GM18867 (cell line): Measurements from ENCODE around the gene LDLRAD4.

Source experiments
- ATAC-seq: cut with Tn5 transposase; IDR thresholded peaks from one replicate; pipeline ENCODE4 v1.9.1; 2021; ENCODE audit warnings: mild to moderate bottlenecking, moderate library complexity; ENCODE audit not compliant: unreplicated experiment

Gene LDLRAD4

GRCh38 chr18:13496691-13497281, 278.2 kb downstream of the LDLRAD4 start:
- no peak for ATAC-seq

- ATAC-seq: no peak
Measured at GRCh38 chr18:13499803-13500202, 281.2 kb downstream of the LDLRAD4 start.

- ATAC-seq: no peak
Measured at GRCh38 chr18:13500227-13500865, 281.8 kb downstream of the LDLRAD4 start.

- no peak for ATAC-seq
Measured at GRCh38 chr18:13500869-13501542, 282.4 kb downstream of the LDLRAD4 start.

- ATAC-seq: no peak
Measured at GRCh38 chr18:13501543-13501887, 283.0 kb downstream of the LDLRAD4 start.

GRCh38 chr18:13501891-13502290, 283.3 kb downstream of the LDLRAD4 start:
- ATAC-seq: peak; percentile 99

GRCh38 chr18:13502585-13502984, 284.0 kb downstream of the LDLRAD4 start:
- ATAC-seq: no peak

GRCh38 chr18:13503836-13504235, 285.3 kb downstream of the LDLRAD4 start:
- ATAC-seq: no peak

GRCh38 chr18:13505780-13506345, 287.3 kb downstream of the LDLRAD4 start:
- no peak for ATAC-seq

GRCh38 chr18:13510594-13510993, 292.0 kb downstream of the LDLRAD4 start:
- ATAC-seq: no peak

GRCh38 chr18:13511961-13512577, 293.5 kb downstream of the LDLRAD4 start:
- no peak for ATAC-seq

GRCh38 chr18:13513021-13513420, 294.5 kb downstream of the LDLRAD4 start:
- ATAC-seq: no peak

- no peak for ATAC-seq
Measured at GRCh38 chr18:13513481-13513880, 294.9 kb downstream of the LDLRAD4 start.

GRCh38 chr18:13514558-13514957, 296.0 kb downstream of the LDLRAD4 start:
- no peak for ATAC-seq

- ATAC-seq: no peak
Measured at GRCh38 chr18:13516855-13517254, 298.3 kb downstream of the LDLRAD4 start.

- no peak for ATAC-seq
Measured at GRCh38 chr18:13517369-13517768, 298.8 kb downstream of the LDLRAD4 start.

GRCh38 chr18:13518382-13518781, 299.8 kb downstream of the LDLRAD4 start:
- ATAC-seq: no peak

GRCh38 chr18:13520306-13520705, 301.7 kb downstream of the LDLRAD4 start:
- ATAC-seq: no peak

- no peak for ATAC-seq
Measured at GRCh38 chr18:13520741-13521140, 302.2 kb downstream of the LDLRAD4 start.

- ATAC-seq: no peak
Measured at GRCh38 chr18:13521418-13521817, 302.9 kb downstream of the LDLRAD4 start.

GRCh38 chr18:13522256-13522655, 303.7 kb downstream of the LDLRAD4 start:
- ATAC-seq: no peak
